GM20000 (cell line): Measurements from ENCODE around the gene ATP11A.

Experiments
- DNase-seq: peaks from one replicate; pipeline ENCODE4 v3.0.0; 2012; ENCODE audit warnings: low spot score
- TF ChIP-seq, protein P1 (sequence below): IDR thresholded peaks from 2 replicates; pipeline ENCODE4 v1.5.1; 2012; ENCODE audit warnings: mild to moderate bottlenecking, control low read depth; ENCODE audit errors: extremely low read depth, missing control alignments

ATP11A gene

DNA sequence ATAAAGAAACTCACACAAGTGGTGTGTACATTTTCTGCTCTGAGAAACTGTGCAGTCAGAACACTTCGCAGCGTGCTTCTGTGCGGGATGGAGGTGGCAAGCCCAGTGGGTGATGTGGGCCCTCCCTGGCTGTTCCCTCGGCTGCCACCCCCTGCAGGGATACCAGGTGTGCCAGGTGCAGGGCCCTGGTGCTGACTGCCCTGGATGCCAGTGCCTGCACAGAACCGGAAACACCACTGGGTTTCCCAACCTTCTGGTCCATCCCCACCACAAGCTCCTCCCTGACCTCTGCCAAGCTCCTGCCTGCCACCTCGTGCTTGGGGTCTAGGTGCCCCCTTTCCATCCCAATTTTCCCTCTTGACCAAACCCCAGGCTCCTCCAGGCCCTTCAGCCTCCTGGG, 197.3 kb downstream of the ATP11A start:
- TF ChIP-seq, protein P1, sequence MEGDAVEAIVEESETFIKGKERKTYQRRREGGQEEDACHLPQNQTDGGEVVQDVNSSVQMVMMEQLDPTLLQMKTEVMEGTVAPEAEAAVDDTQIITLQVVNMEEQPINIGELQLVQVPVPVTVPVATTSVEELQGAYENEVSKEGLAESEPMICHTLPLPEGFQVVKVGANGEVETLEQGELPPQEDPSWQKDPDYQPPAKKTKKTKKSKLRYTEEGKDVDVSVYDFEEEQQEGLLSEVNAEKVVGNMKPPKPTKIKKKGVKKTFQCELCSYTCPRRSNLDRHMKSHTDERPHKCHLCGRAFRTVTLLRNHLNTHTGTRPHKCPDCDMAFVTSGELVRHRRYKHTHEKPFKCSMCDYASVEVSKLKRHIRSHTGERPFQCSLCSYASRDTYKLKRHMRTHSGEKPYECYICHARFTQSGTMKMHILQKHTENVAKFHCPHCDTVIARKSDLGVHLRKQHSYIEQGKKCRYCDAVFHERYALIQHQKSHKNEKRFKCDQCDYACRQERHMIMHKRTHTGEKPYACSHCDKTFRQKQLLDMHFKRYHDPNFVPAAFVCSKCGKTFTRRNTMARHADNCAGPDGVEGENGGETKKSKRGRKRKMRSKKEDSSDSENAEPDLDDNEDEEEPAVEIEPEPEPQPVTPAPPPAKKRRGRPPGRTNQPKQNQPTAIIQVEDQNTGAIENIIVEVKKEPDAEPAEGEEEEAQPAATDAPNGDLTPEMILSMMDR: no peak
- no peak for DNase-seq

DNA sequence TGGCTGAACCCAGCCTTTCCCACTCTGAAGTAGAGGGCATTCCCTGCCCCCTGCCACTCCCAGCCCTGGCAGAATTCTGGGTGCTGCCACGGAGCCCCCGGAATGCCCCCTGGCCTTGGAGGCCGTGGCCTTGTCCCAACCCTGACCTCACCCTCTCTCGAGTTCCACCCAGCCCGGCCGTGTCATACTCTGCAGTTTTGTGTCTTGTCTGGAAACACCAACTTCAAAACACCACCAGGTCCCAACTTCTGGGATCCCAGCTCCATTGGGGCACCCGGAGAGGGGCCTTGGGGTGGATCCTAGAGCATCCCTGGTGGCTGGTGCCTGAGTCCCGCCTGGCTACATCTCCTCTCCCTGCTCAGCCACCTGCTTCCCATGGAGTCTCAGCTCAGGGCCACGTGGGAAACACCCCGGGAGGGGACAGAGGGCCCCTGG, 197.7 kb downstream of the ATP11A start:
- TF ChIP-seq, protein P1: no peak
- no peak for DNase-seq

DNA sequence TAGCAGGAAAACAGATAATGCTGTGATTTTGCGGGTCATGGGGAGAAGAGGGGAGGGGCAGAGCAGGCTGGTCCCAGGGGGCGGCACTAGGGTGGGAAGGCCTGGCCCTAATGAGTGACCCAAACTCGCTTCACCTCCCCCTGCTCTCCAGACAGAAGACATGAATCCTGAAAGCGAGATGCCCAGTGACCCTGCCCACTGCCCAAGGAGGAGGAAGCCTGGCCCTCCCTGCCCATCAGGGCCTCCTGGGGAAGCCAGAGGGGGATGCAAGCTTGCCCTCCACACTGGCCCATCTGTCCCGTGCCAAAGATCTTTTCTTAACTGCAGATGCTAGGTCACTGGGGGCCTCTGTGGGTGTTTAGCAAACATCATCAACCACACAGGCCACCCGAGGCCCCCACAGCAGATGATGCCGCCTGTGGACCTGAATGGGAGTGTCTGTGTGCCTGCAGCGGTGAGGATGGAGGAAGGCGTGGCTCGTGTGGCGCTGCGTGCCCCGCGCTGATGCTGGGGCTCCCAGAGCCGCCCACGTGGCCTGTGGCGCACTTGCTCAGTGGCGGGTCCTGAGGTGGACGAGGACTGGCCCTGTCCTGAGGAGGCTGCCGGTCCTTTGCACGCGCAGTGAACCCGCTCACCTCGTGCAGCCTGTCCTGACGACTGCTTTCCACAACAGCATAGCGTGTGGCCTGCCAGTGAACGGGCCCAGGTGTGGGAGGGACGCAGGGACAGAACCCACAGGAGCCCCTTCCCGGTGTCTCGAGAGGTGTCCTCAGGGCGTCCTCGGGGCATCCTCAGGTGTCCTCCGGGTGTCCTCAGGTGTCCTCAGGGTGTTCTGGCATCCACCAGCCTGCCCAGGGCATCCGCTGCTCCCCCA, 198.6 kb downstream of the ATP11A start:
- DNase-seq: no peak
- TF ChIP-seq, protein P1: no peak

DNA sequence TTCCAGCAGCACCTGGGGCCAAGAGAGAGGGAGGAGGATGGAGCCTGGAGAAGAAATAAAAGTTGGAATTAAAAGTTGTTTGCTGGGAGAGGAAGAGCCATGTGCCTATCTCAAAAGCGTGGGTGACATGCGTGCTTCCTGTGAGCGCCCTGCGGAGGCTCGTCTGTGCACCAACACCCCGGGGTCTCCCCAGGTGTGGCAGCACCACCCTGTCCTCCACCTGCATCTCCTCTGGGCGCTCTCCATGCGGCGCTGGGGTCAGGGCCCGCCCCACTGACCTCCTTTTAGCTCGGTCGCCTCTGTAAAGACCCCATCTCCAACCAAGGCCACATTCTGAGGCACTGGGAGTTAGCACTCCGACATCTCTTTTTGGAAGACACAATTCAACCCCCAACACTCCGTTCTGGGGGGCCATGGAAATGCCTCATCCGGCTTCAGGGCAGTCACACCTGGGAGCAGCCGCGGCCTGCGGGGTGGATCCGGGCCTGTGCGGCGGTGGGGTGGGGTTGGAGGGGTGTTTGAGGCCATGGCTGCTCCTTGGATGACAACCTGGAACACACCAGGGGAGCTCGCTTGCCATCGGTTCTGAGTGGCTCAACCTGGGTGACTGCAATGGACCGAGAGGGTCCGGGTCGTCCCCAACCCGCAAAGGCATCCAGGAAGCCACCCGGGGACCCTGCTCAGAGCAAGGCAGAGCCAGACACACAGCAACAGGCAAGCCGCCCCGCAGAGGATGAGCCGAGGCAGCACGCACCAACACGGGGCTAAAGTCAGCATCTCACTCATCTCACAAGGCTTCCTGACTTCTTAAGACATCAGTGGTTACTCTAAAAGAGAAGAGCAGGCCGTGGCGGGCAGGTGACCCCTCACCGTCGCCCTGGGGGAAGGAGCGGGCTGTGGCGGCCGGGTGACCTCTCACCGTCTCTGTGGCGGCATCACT, 199.8 kb downstream of the ATP11A start:
- no peak for DNase-seq
- TF ChIP-seq, protein P1: no peak

DNA sequence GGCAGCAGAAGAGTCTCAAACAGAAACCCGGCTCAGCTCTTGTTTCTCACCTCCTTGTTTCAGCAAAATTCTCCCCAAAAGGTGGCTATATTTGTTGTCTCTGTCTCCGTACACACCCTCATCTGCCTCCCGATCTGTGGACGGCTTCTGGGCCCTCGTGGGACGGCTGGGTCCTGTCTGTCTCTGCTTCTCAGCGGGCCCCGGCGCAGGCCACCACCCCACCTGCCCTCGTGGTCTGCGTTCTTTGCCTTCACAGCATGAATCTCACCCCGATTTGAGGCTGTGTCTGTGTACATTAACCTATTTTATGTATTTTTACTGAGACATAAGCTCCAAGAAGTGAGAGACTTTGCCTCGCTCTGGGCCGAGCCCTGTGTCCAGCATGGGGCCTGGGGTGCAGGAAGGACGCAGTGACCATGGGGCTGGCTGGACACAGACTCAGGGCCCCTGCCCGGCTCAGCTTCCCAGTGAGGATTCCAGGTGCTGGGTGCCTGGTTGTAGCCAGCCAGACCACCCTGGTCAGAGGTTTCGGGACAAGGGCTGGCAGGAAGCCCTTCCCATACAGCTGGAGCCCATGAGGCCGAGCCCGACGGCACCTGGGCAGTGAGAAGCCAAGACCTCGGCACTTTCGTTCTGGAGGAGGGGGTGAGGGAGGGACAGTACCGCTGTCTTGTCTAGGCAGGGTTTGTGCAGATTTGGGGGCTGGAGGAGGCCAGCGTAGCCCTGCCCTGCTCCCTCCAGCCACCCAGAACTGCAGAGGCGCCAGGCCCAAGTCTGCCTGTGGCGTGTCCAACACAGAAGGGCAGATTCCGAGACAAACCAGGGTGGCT, 200.7 kb downstream of the ATP11A start:
- DNase-seq: no peak
- TF ChIP-seq, protein P1: no peak

DNA sequence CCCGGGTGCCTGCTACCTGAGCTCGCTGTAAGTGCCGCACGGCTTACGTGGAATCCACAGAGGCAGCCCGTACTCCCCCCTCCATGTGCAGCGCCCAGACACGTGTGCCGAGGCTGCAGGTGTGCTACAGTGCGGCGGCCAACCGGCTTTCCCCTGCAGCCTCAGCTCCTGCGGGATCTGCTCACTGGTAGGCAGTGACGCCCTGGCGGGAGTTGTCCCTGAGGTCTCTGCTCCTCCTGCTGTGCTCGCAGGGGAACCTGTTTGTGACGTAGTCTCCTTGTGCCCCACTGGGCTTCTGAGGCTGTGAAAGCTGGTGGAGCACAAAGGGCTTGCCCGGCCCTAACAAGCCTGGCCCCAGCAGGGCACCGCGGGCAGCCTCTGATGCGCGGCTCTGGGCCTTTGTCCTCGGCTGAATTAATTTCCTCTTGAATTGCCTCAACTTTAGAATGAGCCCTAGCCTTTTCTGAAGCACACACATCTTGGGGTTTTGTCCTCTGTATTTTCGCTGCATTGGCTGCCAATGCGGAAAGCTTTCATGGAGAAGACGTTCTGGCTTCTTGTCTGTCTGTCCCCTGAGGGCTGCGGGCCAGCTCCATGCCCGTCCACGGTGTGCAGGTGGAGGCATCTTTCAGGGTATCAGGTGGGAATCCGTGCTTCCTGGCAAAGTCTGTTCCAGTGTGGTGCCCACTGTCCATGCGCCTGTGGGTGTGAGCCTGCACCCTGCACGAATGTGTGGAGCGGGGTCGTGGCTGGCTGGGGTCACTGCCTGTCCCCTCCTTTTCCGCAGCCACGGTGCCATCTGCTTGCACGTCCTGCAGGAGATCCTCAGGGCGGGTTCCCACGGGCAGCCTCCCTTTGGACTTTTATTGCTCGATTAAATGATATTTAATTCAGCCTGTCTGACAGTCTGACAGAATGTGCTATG, 201.9 kb downstream of the ATP11A start:
- TF ChIP-seq, protein P1: no peak
- DNase-seq: no peak
